ENCODE measurements around the gene F2R.

DNA sequence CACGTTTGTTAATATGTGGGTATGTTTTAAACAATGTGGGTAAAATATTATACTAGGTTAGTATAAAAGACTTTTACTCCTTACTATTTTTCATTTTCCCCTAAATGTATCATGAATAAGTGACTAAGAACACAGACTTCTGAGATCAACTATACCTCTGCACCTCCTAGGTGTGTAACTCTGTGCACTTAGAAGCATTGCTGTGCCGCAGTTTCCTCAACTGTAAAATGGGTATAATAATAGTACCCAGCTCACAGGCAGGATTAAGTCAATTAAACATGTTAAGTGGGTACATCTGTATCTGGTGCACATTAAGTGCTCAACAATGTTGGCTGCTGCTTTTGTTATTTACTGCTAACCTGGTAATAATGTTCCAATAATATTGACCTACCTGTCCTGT lies 21.6 kb upstream of the F2R start:
- no peak for TF ChIP-seq EZH2 (IDR thresholded peaks at IDR 0.05; ENCODE audit: insufficient read depth, poor library complexity, severe bottlenecking)
- no peak for TF ChIP-seq EZH2phosphoT487 (IDR thresholded peaks at IDR 0.05; ENCODE audit: insufficient read depth, low read depth)

All from GM23248 (cell line).